ENCODE results near the gene COL16A1.

DNA sequence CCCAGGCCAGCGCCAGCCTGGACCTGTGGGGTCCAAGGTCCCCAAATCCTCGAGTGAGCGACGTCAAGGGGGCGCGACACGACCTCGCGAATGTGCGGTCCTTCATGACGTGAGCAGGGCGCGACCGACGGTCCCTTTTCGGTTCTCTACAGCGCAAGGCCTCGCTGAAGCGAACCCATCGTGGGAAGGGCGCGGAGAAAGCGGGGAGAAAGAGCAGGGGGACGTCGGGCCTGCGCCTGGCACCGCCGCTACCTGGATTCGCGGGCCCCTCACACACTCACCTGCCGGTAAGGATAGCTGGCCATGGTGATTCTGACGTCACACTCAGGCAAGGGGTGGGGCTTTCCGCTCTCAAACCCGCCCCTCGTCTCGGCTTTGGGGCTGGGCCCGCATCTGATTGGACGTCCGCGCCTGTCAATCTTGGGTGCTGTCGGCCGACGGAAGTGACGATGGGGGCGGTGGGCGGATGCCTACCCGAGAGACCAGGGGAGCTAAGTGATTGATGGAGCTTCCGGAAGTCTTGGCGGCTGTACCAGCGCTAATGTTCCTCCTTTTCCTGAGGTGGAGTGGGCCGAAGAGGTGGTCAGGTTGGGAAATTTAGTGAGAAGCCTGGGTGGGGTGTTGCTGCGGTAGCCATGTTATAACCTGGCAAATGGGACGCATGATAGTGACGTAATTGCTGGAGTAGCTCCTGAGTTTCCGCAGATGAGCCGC lies 59.1 kb downstream of the COL16A1 start, which contains the start of gene PEF1:
- TF ChIP-seq, protein P1, sequence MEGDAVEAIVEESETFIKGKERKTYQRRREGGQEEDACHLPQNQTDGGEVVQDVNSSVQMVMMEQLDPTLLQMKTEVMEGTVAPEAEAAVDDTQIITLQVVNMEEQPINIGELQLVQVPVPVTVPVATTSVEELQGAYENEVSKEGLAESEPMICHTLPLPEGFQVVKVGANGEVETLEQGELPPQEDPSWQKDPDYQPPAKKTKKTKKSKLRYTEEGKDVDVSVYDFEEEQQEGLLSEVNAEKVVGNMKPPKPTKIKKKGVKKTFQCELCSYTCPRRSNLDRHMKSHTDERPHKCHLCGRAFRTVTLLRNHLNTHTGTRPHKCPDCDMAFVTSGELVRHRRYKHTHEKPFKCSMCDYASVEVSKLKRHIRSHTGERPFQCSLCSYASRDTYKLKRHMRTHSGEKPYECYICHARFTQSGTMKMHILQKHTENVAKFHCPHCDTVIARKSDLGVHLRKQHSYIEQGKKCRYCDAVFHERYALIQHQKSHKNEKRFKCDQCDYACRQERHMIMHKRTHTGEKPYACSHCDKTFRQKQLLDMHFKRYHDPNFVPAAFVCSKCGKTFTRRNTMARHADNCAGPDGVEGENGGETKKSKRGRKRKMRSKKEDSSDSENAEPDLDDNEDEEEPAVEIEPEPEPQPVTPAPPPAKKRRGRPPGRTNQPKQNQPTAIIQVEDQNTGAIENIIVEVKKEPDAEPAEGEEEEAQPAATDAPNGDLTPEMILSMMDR (IDR thresholded peaks at IDR 0.05): no peak
- TF ChIP-seq EZH2 (IDR thresholded peaks at IDR 0.05) (no peak), EZH2phosphoT487 (IDR thresholded peaks at IDR 0.05) (no peak)
